Adrenal gland (tissue), 5 donors: ENCODE data around the gene GLI2.

Experiments
- CTCF ChIP-seq, 6 experiments: fragments of 450-650 bp in 4 of 6; fragments of 200-600 bp in 2 of 6; sonication (generic) in 1 of 6; IDR thresholded peaks; 1 replicate in 5 of 6; 2 replicates in 1 of 6; pipeline versions ENCODE4 v1.5.1 to v1.8.0; 2016 to 2021; ENCODE audit warnings: antibody characterized with exemption in 6 of 6, mild to moderate bottlenecking in 2 of 6, moderate library complexity in 1 of 6
- POLR2A ChIP-seq, 2 donors: fragments of 450-650 bp; IDR thresholded peaks; one replicate each; pipeline ENCODE4 v1.6.1; 2017; ENCODE audit warnings: antibody characterized with exemption in 2 of 2, mild to moderate bottlenecking in 2 of 2, moderate library complexity in 1 of 2
- donor health status: DM: no; HTN: no; CAD: no.

DNA sequence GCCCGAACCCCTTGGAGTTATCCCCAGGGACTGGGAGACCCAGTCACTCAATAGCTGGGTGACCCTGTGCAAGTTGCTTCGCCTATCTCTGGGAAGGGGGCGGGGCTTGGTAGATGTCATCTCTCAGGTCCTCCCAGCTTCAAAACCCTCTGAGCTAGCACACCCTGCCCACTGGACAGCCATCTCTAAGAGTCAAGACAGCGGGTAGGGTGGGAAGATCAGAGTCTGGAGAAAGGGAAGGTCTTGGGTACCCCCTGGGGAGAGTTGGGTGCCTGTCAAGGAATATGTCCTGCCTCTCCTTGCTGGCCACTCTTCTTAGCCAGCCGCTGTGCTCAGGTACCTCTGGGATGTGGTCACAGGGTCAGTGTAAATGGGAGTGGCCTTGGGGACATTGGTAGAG, 8.0 kb downstream of the GLI2 start:
- TF ChIP-seq CTCF (IDR thresholded peaks at IDR 0.05): no peak
- no peak for TF ChIP-seq POLR2A (IDR thresholded peaks at IDR 0.05)
